Measurements from ENCODE around the gene MMADHC.
"Not testable (repeated sequence)": the region's sequence is repeated elsewhere in the genome, so short reads cannot be mapped to it uniquely, and the experiment has no call there.

The MMADHC gene

DNA sequence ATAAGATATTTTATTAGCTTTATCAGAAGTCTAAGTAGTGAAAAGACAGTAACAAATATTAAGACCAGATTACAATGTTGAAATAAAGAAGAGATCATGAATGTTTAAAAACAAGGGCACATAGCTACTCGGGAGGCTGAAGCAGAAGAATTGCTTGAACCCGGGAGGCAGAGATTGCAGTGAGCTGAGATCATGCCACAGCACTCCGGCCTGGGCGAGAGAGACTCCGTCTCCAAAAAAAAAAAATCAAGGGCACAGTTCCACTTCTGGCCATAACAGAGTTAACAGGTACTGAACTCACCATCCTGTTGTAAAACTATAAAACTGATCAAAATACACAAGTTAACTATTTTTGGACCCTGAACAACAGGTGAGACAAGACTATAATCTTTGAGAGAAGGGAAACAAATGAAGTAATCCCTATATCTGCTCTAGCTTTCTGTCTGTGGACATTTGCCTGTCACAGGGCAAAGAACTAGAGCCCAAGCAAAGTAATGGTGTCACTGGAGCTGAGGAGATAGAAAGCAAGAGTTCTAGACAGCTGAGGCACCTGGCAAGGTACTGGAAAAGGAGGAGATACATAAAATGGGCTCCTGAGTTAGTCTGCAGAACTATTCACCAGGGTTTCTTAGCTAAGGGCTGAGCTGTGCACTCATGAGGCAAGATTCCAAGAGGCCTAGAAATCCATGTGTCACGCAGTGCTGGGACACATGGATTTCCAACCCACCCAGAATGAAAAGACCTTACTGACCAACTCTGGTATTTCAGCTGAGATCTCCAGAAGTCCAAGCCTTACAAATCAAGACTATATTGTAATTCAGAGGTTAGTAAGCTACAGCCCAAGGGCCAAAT is 15.2 kb downstream of the MMADHC start:
- no peak overlapping the region for H3K4me3 ChIP-seq (ENCODE audit: extremely low read depth, insufficient read depth, low read length, poor library complexity, severe bottlenecking)
- peaks cover 58% of the 10 kb centered on the region for H3K36me3 ChIP-seq (ENCODE audit: control insufficient read depth, insufficient read depth, low read length)
- no peak overlapping the region for H3K27ac ChIP-seq (ENCODE audit: low read depth, low read length, severe bottlenecking)
- H3K9me3 ChIP-seq (ENCODE audit: control insufficient read depth, low read length): no peaks in the 10 kb centered on the region
- WGBS, 2 experiments (ENCODE audit: insufficient coverage in 2 of 2): 96 to 100% methylated on average over 3 of the region's 6 CpGs
- H3K4me1 ChIP-seq (ENCODE audit: control insufficient read depth, insufficient read depth, low read length, poor library complexity, severe bottlenecking): no peaks in the 10 kb centered on the region

DNA sequence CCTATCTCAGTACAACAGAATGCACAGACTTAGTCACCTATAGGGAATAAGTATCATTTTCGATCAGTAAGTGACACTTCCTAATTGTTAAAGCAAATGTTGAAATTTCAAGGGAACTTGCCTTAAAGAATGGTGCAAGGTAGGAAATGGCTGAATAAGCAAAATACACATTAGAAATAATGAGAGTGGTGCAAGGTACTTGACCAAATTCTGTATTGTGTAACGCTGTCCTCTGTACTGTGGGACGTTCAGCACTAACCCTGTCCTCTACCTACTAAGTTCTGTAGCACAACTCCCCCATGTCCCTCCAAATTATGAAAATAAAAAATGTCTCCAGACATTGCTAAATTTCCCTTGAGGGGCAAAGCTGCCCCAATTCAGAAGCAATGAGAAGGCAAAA is 19.4 kb downstream of the MMADHC start:
- peaks cover 38% of the 10 kb centered on the region for H3K36me3 ChIP-seq (ENCODE audit: control insufficient read depth, insufficient read depth, low read length)
- no peak overlapping the region for H3K4me3 ChIP-seq (ENCODE audit: extremely low read depth, insufficient read depth, low read length, poor library complexity, severe bottlenecking)
- no peaks in the 10 kb centered on the region for H3K9me3 ChIP-seq (ENCODE audit: control insufficient read depth, low read length)
- no peaks in the 10 kb centered on the region for H3K4me1 ChIP-seq (ENCODE audit: control insufficient read depth, insufficient read depth, low read length, poor library complexity, severe bottlenecking)
- 92 to 100% methylated on average over 1 to 2 of the region's 3 CpGs for WGBS, 2 experiments (ENCODE audit: insufficient coverage in 2 of 2)
- no peak overlapping the region for H3K27ac ChIP-seq (ENCODE audit: low read depth, low read length, severe bottlenecking)

- 100% methylated on average over 1 of the region's 2 CpGs; no CpG with 5 or more reads in 1 of the 2 experiments for WGBS, 2 experiments (ENCODE audit: insufficient coverage in 2 of 2)
These were observed 20.9 kb downstream of the MMADHC start for GRCh38 chr2:149566652-149567051.

GRCh38 chr2:149565625-149566024 is 21.9 kb downstream of the MMADHC start:
- H3K4me1 ChIP-seq (ENCODE audit: control insufficient read depth, insufficient read depth, low read length, poor library complexity, severe bottlenecking); H3K27ac ChIP-seq (ENCODE audit: low read depth, low read length, severe bottlenecking); H3K4me3 ChIP-seq (ENCODE audit: extremely low read depth, insufficient read depth, low read length, poor library complexity, severe bottlenecking); H3K9me3 ChIP-seq (ENCODE audit: control insufficient read depth, low read length): not testable (repeated sequence)
- H3K36me3 ChIP-seq (ENCODE audit: control insufficient read depth, insufficient read depth, low read length): peaks cover 23% of the 10 kb centered on the region
- WGBS, 2 experiments (ENCODE audit: insufficient coverage in 2 of 2): 97 to 100% methylated on average over 6 of the region's 9 CpGs

More at GRCh38 chr2:149566652-149567051, 20.9 kb downstream of the MMADHC start:
- no peaks in the 10 kb centered on the region for H3K9me3 ChIP-seq (ENCODE audit: control insufficient read depth, low read length)
- H3K4me3 ChIP-seq (ENCODE audit: extremely low read depth, insufficient read depth, low read length, poor library complexity, severe bottlenecking): no peak overlapping the region
- no peak overlapping the region for H3K27ac ChIP-seq (ENCODE audit: low read depth, low read length, severe bottlenecking)
- no peaks in the 10 kb centered on the region for H3K4me1 ChIP-seq (ENCODE audit: control insufficient read depth, insufficient read depth, low read length, poor library complexity, severe bottlenecking)
- H3K36me3 ChIP-seq (ENCODE audit: control insufficient read depth, insufficient read depth, low read length): peaks cover 26% of the 10 kb centered on the region

DNA sequence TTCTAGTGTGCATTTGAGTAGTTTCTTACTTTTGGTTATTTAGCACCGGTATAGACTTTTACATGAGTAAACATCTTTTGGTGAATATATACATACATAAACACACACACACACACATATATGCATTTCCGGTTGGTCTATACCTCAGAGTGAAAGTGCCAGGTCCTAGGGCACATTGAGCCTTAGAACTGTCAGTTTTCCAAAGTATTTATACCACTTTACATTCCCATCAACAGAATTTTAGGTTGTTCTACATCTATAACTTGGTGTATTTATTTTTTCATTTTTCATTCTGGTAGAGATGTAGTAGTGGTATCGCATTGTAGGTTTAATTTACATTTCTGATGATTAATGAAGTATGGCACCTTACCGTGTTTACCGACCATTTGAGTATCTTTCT is 22.6 kb downstream of the MMADHC start:
- Histone ChIP-seq H3K4me1 (ENCODE audit: control insufficient read depth, insufficient read depth, low read length, poor library complexity, severe bottlenecking) (no peaks in the 10 kb centered on the region), H3K9me3 (ENCODE audit: control insufficient read depth, low read length) (no peaks in the 10 kb centered on the region), H3K4me3 (ENCODE audit: extremely low read depth, insufficient read depth, low read length, poor library complexity, severe bottlenecking) (no peak overlapping the region), H3K27ac (ENCODE audit: low read depth, low read length, severe bottlenecking) (no peak overlapping the region), H3K36me3 (ENCODE audit: control insufficient read depth, insufficient read depth, low read length) (peaks cover 20% of the 10 kb centered on the region)
- 85 to 100% methylated on average over 3 to 4 of the region's 5 CpGs for WGBS, 2 experiments (ENCODE audit: insufficient coverage in 2 of 2)

- Histone ChIP-seq H3K27ac (ENCODE audit: low read depth, low read length, severe bottlenecking) (no peak overlapping the region), H3K9me3 (ENCODE audit: control insufficient read depth, low read length) (no peaks in the 10 kb centered on the region), H3K4me3 (ENCODE audit: extremely low read depth, insufficient read depth, low read length, poor library complexity, severe bottlenecking) (no peak overlapping the region), H3K36me3 (ENCODE audit: control insufficient read depth, insufficient read depth, low read length) (peaks cover 17% of the 10 kb centered on the region), H3K4me1 (ENCODE audit: control insufficient read depth, insufficient read depth, low read length, poor library complexity, severe bottlenecking) (no peaks in the 10 kb centered on the region)
- WGBS, 2 experiments (ENCODE audit: insufficient coverage in 2 of 2): no CpG with 5 or more reads among the region's 1 CpG
These were observed 23.5 kb downstream of the MMADHC start for GRCh38 chr2:149564097-149564496.

DNA sequence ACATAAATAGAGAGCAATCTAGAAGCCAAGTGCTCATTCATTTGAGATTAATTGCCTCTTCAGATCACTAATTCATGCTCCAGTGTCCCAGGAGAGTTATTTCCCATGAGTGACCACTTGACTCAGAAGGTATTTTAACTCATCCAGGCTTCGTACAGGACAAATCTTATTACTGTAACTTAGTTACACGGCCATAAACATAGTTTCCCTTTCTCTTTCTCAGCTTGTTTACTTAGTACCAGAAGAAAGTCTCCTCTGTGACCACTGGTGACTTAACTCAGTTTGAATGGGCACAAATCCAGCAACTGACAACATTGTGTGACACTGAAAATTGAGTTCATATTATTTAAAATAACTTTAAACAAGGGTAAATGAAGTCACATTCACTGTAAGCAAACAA is 25.3 kb downstream of the MMADHC start:
- H3K4me3 ChIP-seq (ENCODE audit: extremely low read depth, insufficient read depth, low read length, poor library complexity, severe bottlenecking): no peak overlapping the region

GRCh38 chr2:149561309-149561926 is 26.2 kb downstream of the MMADHC start:
- H3K36me3 ChIP-seq (ENCODE audit: control insufficient read depth, insufficient read depth, low read length): no peaks in the 10 kb centered on the region
- no peaks in the 10 kb centered on the region for H3K4me1 ChIP-seq (ENCODE audit: control insufficient read depth, insufficient read depth, low read length, poor library complexity, severe bottlenecking)
- H3K9me3 ChIP-seq (ENCODE audit: control insufficient read depth, low read length): no peaks in the 10 kb centered on the region
- no peak overlapping the region for H3K4me3 ChIP-seq (ENCODE audit: extremely low read depth, insufficient read depth, low read length, poor library complexity, severe bottlenecking)
- no peak overlapping the region for H3K27ac ChIP-seq (ENCODE audit: low read depth, low read length, severe bottlenecking)

More for the DNA sequence above, 25.3 kb downstream of the MMADHC start:
- 85% methylated on average over 2 of the region's 2 CpGs; no CpG with 5 or more reads in 1 of the 2 experiments for WGBS, 2 experiments (ENCODE audit: insufficient coverage in 2 of 2)
- Histone ChIP-seq H3K9me3 (ENCODE audit: control insufficient read depth, low read length) (no peaks in the 10 kb centered on the region), H3K4me1 (ENCODE audit: control insufficient read depth, insufficient read depth, low read length, poor library complexity, severe bottlenecking) (no peaks in the 10 kb centered on the region), H3K36me3 (ENCODE audit: control insufficient read depth, insufficient read depth, low read length) (peaks cover under 1% of the 10 kb centered on the region), H3K27ac (ENCODE audit: low read depth, low read length, severe bottlenecking) (no peak overlapping the region)

- Histone ChIP-seq H3K27ac (ENCODE audit: low read depth, low read length, severe bottlenecking) (no peak overlapping the region), H3K4me1 (ENCODE audit: control insufficient read depth, insufficient read depth, low read length, poor library complexity, severe bottlenecking) (no peaks in the 10 kb centered on the region), H3K4me3 (ENCODE audit: extremely low read depth, insufficient read depth, low read length, poor library complexity, severe bottlenecking) (no peak overlapping the region), H3K36me3 (ENCODE audit: control insufficient read depth, insufficient read depth, low read length) (no peaks in the 10 kb centered on the region), H3K9me3 (ENCODE audit: control insufficient read depth, low read length) (no peaks in the 10 kb centered on the region)
- WGBS, 2 experiments (ENCODE audit: insufficient coverage in 2 of 2): 60% methylated on average over 1 of the region's 5 CpGs; no CpG with 5 or more reads in 1 of the 2 experiments
These were observed 28.1 kb downstream of the MMADHC start for GRCh38 chr2:149559341-149560068.

GRCh38 chr2:149556452-149556851 is 31.1 kb downstream of the MMADHC start:
- no CpG with 5 or more reads among the region's 1 CpG for WGBS, 2 experiments (ENCODE audit: insufficient coverage in 2 of 2)
- no peaks in the 10 kb centered on the region for H3K4me1 ChIP-seq (ENCODE audit: control insufficient read depth, insufficient read depth, low read length, poor library complexity, severe bottlenecking)
- no peaks in the 10 kb centered on the region for H3K36me3 ChIP-seq (ENCODE audit: control insufficient read depth, insufficient read depth, low read length)
- no peaks in the 10 kb centered on the region for H3K9me3 ChIP-seq (ENCODE audit: control insufficient read depth, low read length)
- no peak overlapping the region for H3K4me3 ChIP-seq (ENCODE audit: extremely low read depth, insufficient read depth, low read length, poor library complexity, severe bottlenecking)
- H3K27ac ChIP-seq (ENCODE audit: low read depth, low read length, severe bottlenecking): no peak overlapping the region

All from mesodermal cell (in vitro differentiated cells).